Right forelimb (tissue), 1 donor: ENCODE results near the gene PEX16.
A peak's percentile ranks its signal among the peaks of the same experiment; 100 is the strongest.

Experiments
- DNase-seq: peaks from one replicate; pipeline ENCODE4 v3.0.0-alpha.2; 2018

Gene PEX16

DNA sequence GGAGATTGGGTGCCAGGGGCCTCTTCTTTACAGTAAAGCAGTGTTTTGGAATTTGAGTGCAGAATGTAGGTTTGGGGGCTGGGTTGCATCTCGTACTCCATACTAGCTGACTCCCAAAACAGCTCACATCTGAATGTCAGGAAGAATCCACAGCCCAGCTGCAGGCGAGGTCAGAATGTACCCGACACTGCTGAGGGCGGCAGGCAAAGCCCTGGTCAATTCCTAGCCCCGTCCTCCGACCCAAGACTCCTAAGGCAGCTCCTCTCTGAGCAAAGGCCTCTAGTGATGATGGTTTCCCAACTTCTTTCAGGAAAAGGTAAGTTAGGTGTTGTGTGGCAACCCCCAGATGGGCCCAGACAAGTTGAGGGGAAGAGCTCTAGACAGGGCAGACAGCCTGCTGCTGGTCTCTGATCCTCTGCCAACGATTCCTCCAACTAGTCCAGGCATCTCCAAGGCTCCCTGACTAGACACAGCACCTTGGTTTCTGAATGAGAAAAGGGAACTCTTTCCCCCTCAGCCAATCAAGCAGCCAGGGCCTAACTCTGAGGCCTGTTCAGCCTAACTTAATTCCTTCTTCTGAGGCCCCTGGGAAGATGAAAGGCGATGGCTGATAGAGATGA, 13.4 kb upstream of the PEX16 start:
- DNase-seq: no peak

GRCh38 chr11:45930031-45930794, 12.5 kb upstream of the PEX16 start:
- no peak for DNase-seq

DNA sequence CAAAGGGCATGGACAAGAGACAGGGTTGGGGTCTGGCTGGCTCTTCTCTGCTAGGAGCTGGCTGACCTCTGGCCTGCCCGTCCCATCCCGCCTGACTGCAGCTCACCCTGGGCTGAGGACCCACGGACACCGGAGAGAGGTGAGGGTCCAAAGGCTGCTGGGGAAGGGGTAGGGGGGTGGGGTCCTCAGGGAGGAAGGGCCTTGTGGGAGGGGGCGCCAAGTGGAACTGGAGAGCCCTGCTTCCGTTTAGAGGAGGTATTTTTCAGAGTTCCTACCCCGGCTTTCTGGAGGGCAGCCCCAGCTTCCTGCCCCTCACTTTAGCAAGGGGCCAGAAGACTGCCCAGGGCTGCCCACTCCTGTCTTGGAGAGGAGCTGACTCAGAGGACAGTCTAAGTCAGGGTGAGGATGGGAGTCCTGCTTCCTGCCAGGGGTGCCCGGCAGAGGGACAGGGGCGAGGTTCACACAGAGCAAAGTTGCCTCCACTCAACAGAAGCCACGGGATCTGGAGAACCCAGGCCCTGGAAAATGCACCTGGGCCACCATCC, 11.9 kb upstream of the PEX16 start:
- no peak for DNase-seq

DNA sequence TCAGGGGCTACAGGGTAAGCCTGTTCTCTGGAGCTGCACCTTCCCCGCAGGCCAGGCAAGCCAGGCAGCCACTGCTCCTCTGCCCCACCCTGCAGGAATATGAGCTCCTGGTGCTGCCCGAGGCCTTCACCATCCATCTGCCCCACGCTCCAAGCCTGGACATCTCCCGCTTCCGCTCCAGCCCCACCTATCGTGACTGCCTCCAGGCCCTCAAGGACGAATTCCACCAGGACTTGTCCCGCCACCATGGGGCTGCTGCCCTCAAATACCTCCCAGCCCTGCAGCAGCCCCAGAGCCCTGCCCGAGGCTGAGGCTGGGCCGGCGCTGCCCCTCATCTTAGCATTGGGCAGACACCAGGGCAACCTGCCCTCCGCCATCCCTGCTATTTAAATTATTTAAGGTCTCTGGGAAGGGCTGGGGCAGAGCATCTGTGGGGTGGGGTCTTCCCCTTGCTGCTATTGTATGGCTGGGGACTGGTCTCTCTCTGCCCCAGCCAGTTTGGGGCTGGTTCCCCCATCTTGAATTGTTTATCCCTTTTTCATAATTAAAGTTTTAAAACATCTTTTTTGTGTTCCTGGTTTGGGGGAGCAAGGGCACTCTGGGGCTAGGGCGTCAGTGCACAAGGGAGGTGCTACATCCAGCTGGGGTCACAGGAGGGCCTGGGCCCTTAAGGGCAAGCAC, 11.0 kb upstream of the PEX16 start:
- DNase-seq: no peak

- no peak for DNase-seq
Observed at GRCh38 chr11:45927684-45928413, 10.2 kb upstream of the PEX16 start.

DNA sequence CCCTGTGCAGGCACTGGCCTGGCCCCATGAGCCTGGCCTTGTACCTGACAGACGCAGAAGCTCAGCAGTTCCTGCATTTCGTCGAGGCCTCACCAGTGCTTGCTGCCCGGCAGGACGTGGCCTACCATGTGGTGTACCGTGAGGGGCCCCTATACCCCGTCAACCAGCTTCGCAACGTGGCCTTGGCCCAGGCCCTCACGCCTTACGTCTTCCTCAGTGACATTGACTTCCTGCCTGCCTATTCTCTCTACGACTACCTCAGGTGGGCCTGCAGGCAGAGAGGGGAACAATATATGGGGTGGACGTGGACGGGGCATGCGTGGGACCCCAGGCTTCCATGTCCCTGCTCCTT, 9.6 kb upstream of the PEX16 start:
- no peak for DNase-seq

GRCh38 chr11:45926536-45927331, 9.1 kb upstream of the PEX16 start:
- no peak for DNase-seq

- no peak for DNase-seq
Observed at GRCh38 chr11:45926001-45926401, 8.3 kb upstream of the PEX16 start.

DNA sequence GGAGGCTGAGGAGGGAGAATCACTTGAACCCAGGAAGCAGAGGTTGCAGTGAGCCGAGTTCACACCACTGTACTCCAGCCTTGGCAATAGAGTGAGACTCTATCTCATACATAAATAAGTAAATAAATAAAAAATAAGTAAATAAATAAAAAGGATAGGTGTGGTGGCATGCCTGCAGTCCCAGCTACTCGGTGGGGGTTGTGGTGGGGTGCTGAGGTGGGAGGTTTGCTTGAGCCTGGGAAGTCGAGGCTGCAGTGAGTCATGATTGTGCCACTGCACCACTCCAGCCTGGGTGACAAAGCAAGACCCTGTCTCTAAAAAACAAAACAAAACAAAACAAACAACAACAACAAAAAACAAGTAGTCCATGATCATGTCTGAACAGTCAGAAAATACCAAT, 7.9 kb upstream of the PEX16 start:
- DNase-seq: no peak

GRCh38 chr11:45924927-45925326, 7.2 kb upstream of the PEX16 start:
- DNase-seq: no peak

DNA sequence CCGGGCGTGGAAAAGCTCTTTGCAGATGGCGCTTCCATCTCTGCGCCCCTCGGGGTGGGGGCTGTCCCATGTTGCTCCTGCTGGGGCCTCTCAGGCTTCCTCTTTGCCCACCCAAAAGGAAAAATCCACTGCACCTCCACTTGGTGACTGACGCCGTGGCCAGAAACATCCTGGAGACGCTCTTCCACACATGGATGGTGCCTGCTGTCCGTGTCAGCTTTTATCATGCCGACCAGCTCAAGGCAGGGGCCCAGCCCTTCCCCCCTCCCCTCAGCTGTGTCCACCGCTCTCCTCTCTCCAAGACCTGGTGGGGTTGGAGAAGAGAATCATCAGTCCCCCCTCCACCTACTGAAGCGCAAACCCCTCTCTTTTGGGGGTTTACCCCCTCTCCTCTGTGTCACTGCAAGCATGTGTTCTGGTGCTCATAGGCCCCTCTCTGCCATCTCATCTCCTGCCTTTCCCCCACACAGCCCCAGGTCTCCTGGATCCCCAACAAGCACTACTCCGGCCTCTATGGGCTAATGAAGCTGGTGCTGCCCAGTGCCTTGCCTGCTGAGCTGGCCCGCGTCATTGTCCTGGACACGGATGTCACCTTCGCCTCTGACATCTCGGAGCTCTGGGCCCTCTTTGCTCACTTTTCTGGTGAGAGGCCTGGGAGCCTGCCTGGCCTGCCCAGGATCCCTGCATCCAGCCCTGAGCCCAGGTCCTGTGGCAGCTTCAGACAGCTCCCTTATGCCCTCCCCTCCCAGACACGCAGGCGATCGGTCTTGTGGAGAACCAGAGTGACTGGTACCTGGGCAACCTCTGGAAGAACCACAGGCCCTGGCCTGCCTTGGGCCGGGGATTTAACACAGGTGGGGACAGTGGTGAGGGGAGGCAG, 6.6 kb upstream of the PEX16 start:
- DNase-seq: peak; percentile 41

DNA sequence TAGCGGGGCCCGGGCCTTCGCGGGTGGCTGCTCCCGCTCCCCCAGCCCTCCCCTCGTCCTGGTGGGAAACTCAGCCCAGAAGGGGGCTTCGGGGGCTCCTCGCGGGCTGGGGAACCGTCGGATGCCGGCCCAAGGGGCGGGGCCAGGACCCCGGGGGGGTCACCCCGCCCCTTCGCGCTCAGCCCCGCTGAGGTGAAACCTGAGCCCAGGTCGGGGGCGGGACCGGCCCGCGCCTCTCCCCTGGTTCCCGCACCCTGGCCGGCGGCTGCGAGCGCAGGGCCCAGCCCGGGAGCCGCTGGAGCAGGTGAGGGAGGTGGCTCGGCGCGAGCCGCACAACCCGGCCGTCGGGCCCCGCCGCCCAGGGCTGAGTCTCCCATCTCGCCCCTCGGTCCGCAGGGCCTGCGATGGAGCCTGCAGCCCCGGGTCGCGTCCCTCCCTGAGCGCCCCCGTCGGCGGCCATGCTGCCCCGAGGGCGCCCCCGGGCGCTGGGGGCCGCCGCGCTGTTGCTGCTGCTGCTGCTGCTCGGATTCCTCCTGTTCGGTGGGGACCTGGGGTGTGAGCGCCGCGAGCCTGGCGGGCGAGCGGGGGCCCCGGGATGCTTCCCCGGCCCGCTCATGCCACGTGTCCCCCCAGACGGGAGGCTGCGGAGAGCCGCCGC, 4.9 kb upstream of the PEX16 start, which contains the start of gene LARGE2:
TSS of gene LARGE2 (plus strand) at position 232 of the 658 bp plus-strand sequence. CDS start at position 459, 227 bp downstream.
- DNase-seq: peak; percentile 42

GRCh38 chr11:45921561-45922424, 4.1 kb upstream of the PEX16 start:
- peak; percentile 53 for DNase-seq

GRCh38 chr11:45920531-45921477, 3.1 kb upstream of the PEX16 start:
- peak; percentile 34 for DNase-seq

DNA sequence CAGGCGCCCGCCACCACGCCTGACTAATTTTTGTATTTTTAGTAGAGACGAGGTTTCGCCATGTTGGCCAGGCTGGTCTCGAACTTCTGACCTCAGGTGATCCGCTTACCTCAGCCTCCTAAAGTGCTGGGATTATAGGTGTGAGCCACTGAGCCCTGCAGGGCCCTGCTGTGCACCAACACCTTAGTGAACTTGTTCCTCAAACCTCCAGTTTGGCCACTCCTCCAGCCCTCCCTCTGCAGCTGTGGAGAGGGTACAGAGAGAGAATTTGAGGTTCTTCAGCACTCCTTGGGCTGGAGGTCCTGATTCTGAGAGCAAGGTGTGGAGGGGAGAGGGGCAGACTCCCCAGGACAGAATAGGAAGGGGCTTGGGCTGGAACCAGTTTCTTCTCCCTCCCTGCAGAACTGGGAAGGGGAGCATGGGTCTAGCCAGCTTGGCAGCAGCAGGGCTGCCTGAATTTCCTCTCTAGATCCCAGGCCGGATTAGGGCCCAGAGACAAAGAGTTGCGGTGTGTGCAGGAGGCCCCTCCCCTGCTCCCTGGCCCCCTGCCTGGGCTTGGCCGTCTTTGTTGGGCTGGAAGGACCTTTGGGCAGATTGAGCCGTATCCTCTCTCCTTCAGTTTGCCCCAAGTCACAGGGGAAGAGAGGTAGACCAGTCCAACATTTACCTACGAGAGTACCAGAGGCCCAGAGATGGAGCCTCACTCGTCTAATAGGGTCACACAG, 2.3 kb upstream of the PEX16 start:
- peak; percentile 45 for DNase-seq

DNA sequence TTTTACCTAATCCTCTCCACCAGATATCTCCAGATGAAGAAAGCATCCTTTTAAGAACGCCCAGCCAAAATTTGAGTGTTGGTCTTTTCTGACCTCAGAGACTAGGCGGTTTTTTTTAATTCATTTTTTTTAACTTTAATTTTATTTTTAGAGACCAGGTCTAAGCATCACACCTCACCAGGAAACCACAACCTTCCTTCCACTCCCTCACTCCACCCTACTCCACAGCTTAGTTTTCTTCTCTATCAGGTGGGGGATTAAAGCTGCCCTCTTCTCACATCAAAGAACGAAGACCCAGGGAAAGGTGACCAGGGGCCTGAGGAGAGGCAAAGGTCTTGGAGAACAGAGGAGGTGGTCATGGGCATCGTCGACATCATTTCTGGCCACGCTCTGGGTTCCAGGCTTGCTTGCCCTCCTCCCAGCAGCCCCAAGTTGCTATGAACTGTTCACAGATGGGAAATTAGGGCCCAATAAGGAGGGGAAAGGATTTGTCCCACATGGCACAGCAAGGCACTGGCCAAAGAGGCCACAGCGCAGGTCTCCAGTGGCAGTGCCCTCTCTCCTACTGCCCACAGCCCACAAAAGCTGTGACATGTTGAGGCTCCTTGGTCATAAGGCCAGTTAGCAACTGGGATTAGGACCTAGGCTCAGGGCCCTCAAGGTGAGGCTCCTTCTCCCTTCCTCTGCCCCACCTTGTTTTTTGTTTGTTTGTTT, 1.4 kb upstream of the PEX16 start:
- DNase-seq: no peak
